SK-N-SH treated with all-trans-retinoic acid at 6 μM for 48 hours (cell line): ENCODE data around the gene VEGFB.

ENCODE experiments used
- ATAC-seq: fragments of 200-7000 bp; cut with Tn5 transposase; 3 replicates; pipeline ENCODE4 v1.9.1; 2020; ENCODE audit warnings: mild to moderate bottlenecking, moderate library complexity
- ARNTL ChIP-seq: fragments of 450-650 bp; formaldehyde crosslinking; IDR thresholded peaks from 2 replicates; pipeline ENCODE4 v1.5.0; 2020; ENCODE audit warnings: low read depth, mild to moderate bottlenecking, moderate library complexity, borderline replicate concordance
- CREB5 ChIP-seq: fragments of 250-450 bp; sonication (Bioruptor Pico); IDR thresholded peaks from 2 replicates; pipeline ENCODE4 v1.5.1; 2020; ENCODE audit warnings: low read depth, mild to moderate bottlenecking, moderate library complexity
- CSDC2 ChIP-seq: fragments of 250-450 bp; sonication (Bioruptor Pico); IDR thresholded peaks from 2 replicates; pipeline ENCODE4 v1.5.0; 2020; ENCODE audit warnings: mild to moderate bottlenecking, moderate library complexity
- CSRNP3 ChIP-seq: fragments of 250-450 bp; sonication (Bioruptor Pico); IDR thresholded peaks from 2 replicates; pipeline ENCODE4 v1.5.1; 2021; ENCODE audit warnings: mild to moderate bottlenecking, moderate library complexity
- ISL1 ChIP-seq: fragments of 250-450 bp; sonication (Bioruptor Pico); IDR thresholded peaks from 2 replicates; pipeline ENCODE4 v2.1.2; 2022; ENCODE audit warnings: mild to moderate bottlenecking, moderate library complexity
- OSR1 ChIP-seq: fragments of 250-450 bp; sonication (Bioruptor Pico); IDR thresholded peaks from 2 replicates; pipeline ENCODE4 v1.8.0; 2022; ENCODE audit warnings: moderate library complexity, mild to moderate bottlenecking, inconsistent platforms
- PATZ1 ChIP-seq: fragments of 250-450 bp; sonication (Bioruptor Pico); IDR thresholded peaks from 2 replicates; pipeline ENCODE4 v1.8.0; 2020; ENCODE audit warnings: mild to moderate bottlenecking, moderate library complexity, borderline replicate concordance
- PPARA ChIP-seq: fragments of 250-450 bp; sonication (Bioruptor Pico); IDR thresholded peaks from 2 replicates; pipeline ENCODE4 v1.5.0; 2020; ENCODE audit warnings: mild to moderate bottlenecking, borderline replicate concordance
- RARB ChIP-seq: fragments of 250-450 bp; sonication (Bioruptor Pico); IDR thresholded peaks from 2 replicates; pipeline ENCODE4 v1.8.0; 2021; ENCODE audit warnings: mild to moderate bottlenecking, moderate library complexity
- SNAI2 ChIP-seq: fragments of 250-450 bp; sonication (Bioruptor Pico); IDR thresholded peaks from 2 replicates; pipeline ENCODE4 v1.5.0; 2020; ENCODE audit warnings: mild to moderate bottlenecking, moderate library complexity
- TCF4 ChIP-seq: fragments of 250-450 bp; sonication (Bioruptor Pico); IDR thresholded peaks from 2 replicates; pipeline ENCODE4 v1.8.0; 2021; ENCODE audit warnings: mild to moderate bottlenecking, moderate library complexity, borderline replicate concordance
- TOX ChIP-seq: fragments of 250-450 bp; sonication (Bioruptor Pico); IDR thresholded peaks from 2 replicates; pipeline ENCODE4 v1.8.0; 2021; ENCODE audit warnings: mild to moderate bottlenecking, moderate library complexity, borderline replicate concordance
- TSHZ2 ChIP-seq: fragments of 250-450 bp; sonication (Bioruptor Pico); IDR thresholded peaks from 2 replicates; pipeline ENCODE4 v1.5.0; 2020; ENCODE audit warnings: mild to moderate bottlenecking, moderate library complexity
- ZC3H10 ChIP-seq: fragments of 250-450 bp; sonication (Bioruptor Pico); IDR thresholded peaks from 2 replicates; pipeline ENCODE4 v1.5.1; 2021; ENCODE audit warnings: mild to moderate bottlenecking, moderate library complexity
- ZFP3 ChIP-seq: fragments of 250-450 bp; sonication (Bioruptor Pico); IDR thresholded peaks from 2 replicates; pipeline ENCODE4 v1.5.0; 2020; ENCODE audit warnings: mild to moderate bottlenecking, moderate library complexity
- ZFP30 ChIP-seq: fragments of 450-650 bp; formaldehyde crosslinking; IDR thresholded peaks from 2 replicates; pipeline ENCODE4 v1.5.0; 2022; ENCODE audit warnings: mild to moderate bottlenecking, moderate library complexity
- ZNF565 ChIP-seq: fragments of 450-650 bp; formaldehyde crosslinking; conservative IDR thresholded peaks from 2 replicates; pipeline ENCODE4 v1.5.0; 2020; ENCODE audit warnings: low read depth, mild to moderate bottlenecking, moderate library complexity
- ZNF70 ChIP-seq: fragments of 450-650 bp; formaldehyde crosslinking; IDR thresholded peaks from 2 replicates; pipeline ENCODE4 v1.5.0; 2020; ENCODE audit warnings: mild to moderate bottlenecking, moderate library complexity
- ZNF8 ChIP-seq: fragments of 450-650 bp; formaldehyde crosslinking; IDR thresholded peaks from 2 replicates; pipeline ENCODE4 v1.5.0; 2020; ENCODE audit warnings: mild to moderate bottlenecking, moderate library complexity

VEGFB gene

GRCh38 chr11:64251753-64252002 is 17.3 kb downstream of the VEGFB start (continued):
- TF ChIP-seq CSRNP3 (CRISPR knock-in tag): no peak
- TF ChIP-seq SNAI2 (CRISPR knock-in tag): no peak
- no peak for TF ChIP-seq TSHZ2 (CRISPR knock-in tag)
- TF ChIP-seq ZNF565 (CRISPR knock-in tag): no peak
- no peak for TF ChIP-seq ZFP30
- no peak for TF ChIP-seq OSR1
- TF ChIP-seq RARB (CRISPR knock-in tag): no peak
- TF ChIP-seq, all 23 proteins: peak for 0

GRCh38 chr11:64252003-64252872 is 17.9 kb downstream of the VEGFB start:
- no peak for TF ChIP-seq TOX (CRISPR knock-in tag)
- no peak for TF ChIP-seq CSDC2
- no peak for TF ChIP-seq OSR1
- TF ChIP-seq SNAI2 (CRISPR knock-in tag): no peak
- TF ChIP-seq ZNF70 (CRISPR knock-in tag): no peak
- no peak for TF ChIP-seq TCF4 (CRISPR knock-in tag)
- no peak for TF ChIP-seq PPARA (CRISPR knock-in tag)
- TF ChIP-seq RARB (CRISPR knock-in tag): no peak
- no peak for TF ChIP-seq ZC3H10 (CRISPR knock-in tag)
- no peak for TF ChIP-seq PATZ1 (CRISPR knock-in tag)
- no peak for TF ChIP-seq ISL1 (CRISPR knock-in tag)
- no peak for TF ChIP-seq CREB5 (CRISPR knock-in tag)
- no peak for TF ChIP-seq ZNF565 (CRISPR knock-in tag)
- TF ChIP-seq ZFP30: no peak

GRCh38 chr11:64253043-64253442 is 18.7 kb downstream of the VEGFB start:
- ATAC-seq: no peak
- TF ChIP-seq ZNF8: no peak
- TF ChIP-seq ZNF565 (CRISPR knock-in tag): no peak
- TF ChIP-seq TCF4 (CRISPR knock-in tag): no peak
- no peak for TF ChIP-seq ARNTL (CRISPR knock-in tag)

More at GRCh38 chr11:64252003-64252872, 17.9 kb downstream of the VEGFB start:
- ATAC-seq: peak; percentile 53

- no peak for ATAC-seq
These were observed 19.1 kb downstream of the VEGFB start for GRCh38 chr11:64253481-64253880.

More at GRCh38 chr11:64253481-64253880, 19.1 kb downstream of the VEGFB start:
- TF ChIP-seq TCF4 (CRISPR knock-in tag) (no peak), ZNF70 (CRISPR knock-in tag) (no peak), ZFP3 (CRISPR knock-in tag) (no peak), CREB5 (CRISPR knock-in tag) (no peak), ZC3H10 (CRISPR knock-in tag) (no peak), CSDC2 (no peak), TOX (CRISPR knock-in tag) (no peak), ARNTL (CRISPR knock-in tag) (no peak)
